22Rv1 (cell line): ENCODE data around the gene ORAI2.

Experiments
- H3K27ac ChIP-seq: fragments of 450-650 bp; 2 replicates; pipeline ENCODE4 v1.5.1; 2017
- ZFX ChIP-seq: fragments of 450-650 bp; IDR thresholded peaks from 2 replicates; pipeline ENCODE4 v1.6.1; 2017; ENCODE audit warnings: antibody characterized with exemption, borderline replicate concordance
- TF ChIP-seq, protein P1 (sequence below): fragments of 450-650 bp; IDR thresholded peaks from 2 replicates; pipeline ENCODE4 v1.5.1; 2017; ENCODE audit warnings: mild to moderate bottlenecking

ORAI2 gene

DNA sequence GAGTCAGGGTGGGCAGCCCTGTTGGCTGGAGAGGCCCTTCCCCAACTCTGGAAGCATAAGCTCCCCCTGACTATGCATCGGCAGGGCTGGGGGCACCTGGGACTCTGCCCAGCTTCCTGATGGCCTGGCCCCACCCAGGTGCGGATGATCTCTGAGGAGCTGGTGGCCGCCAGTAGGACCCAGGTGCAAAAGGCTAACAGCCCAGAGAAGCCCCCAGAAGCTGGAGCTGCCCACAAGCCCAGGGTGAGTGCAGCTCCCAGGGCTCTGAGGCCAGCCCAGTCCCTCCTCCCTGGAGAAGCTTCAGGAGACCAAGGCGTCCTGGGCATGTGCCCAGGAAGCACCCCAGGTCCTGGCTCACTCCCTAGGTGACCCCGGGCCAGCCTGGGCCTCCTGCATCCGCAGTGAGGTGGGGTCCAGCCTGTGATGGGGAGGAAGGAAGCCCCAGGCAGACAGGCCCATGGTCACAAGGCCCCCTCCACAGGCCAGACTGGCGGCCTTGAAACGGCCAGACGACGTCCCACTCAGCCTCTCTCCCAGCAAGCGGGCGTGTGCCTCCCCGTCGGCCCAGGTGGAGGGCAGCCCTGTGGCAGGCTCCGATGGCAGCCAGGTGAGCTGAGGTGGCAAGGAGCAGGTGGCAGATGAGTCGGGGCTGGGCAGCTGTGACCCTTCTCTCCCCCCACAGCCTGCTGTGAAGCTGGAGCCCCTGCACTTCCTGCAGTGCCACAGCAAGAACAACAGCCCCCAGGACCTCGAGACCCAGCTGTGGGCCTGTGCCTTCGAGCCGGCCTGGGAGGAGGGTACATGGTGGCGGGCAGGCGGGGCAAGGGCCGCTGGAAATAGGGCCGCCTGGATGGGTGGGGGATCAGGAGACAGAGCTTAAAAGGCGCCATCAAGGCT lies 34.5 kb downstream of the ORAI2 start:
- H3K27ac ChIP-seq = no peak overlapping the region
- TF ChIP-seq, protein P1, sequence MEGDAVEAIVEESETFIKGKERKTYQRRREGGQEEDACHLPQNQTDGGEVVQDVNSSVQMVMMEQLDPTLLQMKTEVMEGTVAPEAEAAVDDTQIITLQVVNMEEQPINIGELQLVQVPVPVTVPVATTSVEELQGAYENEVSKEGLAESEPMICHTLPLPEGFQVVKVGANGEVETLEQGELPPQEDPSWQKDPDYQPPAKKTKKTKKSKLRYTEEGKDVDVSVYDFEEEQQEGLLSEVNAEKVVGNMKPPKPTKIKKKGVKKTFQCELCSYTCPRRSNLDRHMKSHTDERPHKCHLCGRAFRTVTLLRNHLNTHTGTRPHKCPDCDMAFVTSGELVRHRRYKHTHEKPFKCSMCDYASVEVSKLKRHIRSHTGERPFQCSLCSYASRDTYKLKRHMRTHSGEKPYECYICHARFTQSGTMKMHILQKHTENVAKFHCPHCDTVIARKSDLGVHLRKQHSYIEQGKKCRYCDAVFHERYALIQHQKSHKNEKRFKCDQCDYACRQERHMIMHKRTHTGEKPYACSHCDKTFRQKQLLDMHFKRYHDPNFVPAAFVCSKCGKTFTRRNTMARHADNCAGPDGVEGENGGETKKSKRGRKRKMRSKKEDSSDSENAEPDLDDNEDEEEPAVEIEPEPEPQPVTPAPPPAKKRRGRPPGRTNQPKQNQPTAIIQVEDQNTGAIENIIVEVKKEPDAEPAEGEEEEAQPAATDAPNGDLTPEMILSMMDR = no peak
- TF ChIP-seq ZFX = no peak

DNA sequence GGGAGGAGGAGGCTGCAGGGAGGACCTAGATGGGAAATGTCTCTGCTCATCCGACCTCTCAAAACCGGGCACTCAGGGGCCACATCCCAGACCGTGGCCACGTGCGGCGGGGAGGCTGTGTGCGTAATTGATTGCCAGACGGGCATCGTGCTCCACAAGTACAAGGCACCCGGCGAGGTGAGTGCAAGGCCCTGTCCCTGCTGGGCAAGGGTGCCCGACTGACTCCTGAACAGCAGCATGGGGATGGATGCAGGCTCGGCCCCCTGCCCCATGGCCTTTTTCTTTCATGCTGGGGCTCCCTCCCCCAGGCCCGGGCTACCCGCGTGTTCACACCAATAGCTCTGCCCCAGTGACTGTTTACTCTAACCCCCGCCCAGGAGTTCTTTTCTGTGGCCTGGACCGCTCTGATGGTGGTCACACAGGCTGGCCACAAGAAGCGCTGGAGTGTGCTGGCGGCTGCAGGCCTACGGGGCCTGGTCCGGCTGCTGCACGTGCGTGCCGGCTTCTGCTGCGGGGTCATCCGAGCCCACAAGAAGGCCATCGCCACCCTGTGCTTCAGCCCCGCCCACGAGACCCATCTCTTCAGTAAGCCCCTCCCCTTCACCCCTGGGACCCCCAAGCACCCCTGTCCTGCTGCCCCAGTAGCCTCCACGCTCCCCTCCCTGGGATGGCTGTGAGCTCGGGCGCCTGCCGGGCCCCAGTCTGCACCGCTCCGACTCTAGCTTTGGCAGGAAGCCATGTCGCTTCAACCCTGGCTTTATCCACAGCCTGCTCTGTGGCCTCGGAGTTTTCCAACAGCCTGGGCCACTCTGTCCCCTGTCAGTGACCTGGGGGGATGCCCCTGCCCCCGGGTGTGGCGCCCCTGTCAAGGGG lies 35.3 kb downstream of the ORAI2 start:
- TF ChIP-seq, protein P1 = no peak
- no peak for TF ChIP-seq ZFX
- H3K27ac ChIP-seq = no peak overlapping the region

DNA sequence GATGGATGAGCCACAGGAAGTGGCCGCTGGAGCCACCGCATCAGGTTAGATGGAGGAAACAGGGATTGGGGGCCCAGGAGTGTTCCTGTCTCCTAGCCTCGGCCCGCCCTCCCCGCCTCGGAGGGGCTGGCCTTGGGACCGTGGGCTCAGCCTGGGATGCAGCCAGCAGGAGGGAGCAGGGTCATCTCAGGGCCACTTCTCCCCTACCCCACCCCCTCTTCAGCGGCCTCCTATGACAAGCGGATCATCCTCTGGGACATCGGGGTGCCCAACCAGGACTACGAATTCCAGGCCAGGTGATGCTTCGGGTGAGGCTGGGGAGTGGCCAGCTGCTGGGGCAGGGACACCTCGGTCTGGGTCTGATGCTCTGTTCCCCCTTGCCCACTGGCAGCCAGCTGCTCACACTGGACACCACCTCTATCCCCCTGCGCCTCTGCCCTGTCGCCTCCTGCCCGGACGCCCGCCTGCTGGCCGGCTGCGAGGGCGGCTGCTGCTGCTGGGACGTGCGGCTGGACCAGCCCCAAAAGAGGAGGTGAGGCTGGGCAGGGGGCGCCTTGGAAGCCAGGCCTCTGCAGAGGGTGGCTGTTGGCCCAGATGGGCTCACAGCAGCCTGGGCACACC lies 36.1 kb downstream of the ORAI2 start:
- H3K27ac ChIP-seq = no peak overlapping the region
- no peak for TF ChIP-seq ZFX
- TF ChIP-seq, protein P1 = no peak

DNA sequence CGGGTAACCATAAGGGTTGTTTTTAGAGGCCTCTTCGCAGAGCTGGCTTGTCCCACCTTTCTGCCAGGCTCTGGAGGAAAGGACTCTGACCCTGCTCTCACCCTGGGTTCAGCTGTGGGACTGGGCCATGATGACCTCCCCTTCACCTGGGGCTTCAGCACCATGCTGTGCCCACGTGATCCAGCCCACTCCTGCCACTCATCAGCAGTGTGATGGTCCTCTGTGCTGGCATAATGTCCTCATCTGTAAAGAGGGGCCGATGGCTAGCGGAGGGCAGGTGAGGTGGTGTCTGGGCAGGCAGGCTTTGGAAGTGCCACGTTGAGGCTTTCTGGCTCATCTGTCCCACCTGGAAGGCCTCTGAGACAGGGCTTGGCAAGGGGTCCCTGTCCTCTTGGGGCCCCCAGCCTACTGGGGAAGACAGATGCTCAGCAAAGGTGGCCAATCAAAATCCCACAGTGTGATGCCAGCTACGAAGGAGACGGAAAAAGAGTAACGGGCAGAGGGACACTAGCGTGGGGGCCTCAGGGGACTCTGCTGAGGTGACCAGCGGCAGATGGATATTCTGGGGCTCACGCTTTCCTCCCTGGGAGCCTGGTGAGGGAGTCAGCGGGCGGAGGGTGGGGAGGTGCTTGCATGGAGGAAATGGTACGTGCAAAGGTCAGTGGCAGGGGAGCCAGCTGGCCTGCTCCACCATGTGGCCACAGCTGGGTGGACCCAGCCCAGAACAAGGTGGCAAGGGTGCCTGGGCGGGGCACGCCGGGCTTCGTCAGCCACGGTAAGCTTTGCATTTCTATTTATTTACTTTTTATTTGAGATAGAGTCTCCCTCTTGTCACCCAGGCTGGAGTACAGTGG lies 36.8 kb downstream of the ORAI2 start:
- TF ChIP-seq, protein P1 = no peak
- no peak for TF ChIP-seq ZFX
- 0 out of 2 replicates have a peak overlapping the region, but pooled peaks have one; percentile 22 for H3K27ac ChIP-seq

- 0 out of 2 replicates have a peak overlapping the region, but pooled peaks have one; percentile 22 for H3K27ac ChIP-seq
- TF ChIP-seq, protein P1 = no peak
- no peak for TF ChIP-seq ZFX
Measured at GRCh38 chr7:102471791-102472125, 38.4 kb downstream of the ORAI2 start.
